HUES6 (cell line): ENCODE data around the gene CD28.

Experiments used
- H3K27ac ChIP-seq: 2 replicates; pipeline ENCODE4 v1.7.0; 2013; ENCODE audit warnings: low read depth, mild to moderate bottlenecking, low read length, inconsistent platforms
- H3K27me3 ChIP-seq: 2 replicates; pipeline ENCODE4 v1.6.1; 2013; ENCODE audit warnings: low read length; ENCODE audit not compliant: control insufficient read depth, insufficient read depth
- H3K36me3 ChIP-seq: 2 replicates; pipeline ENCODE4 v1.6.1; 2013; ENCODE audit warnings: low read length; ENCODE audit not compliant: control insufficient read depth, insufficient read depth
- H3K4me1 ChIP-seq: 2 replicates; pipeline ENCODE4 v1.6.1; 2013; ENCODE audit warnings: low read length; ENCODE audit not compliant: control insufficient read depth, insufficient read depth
- H3K4me3 ChIP-seq: 2 replicates; pipeline ENCODE4 v1.5.1; 2013; ENCODE audit warnings: low read depth, low read length
- H3K9ac ChIP-seq: one replicate; pipeline ENCODE4 v1.6.1; 2013; ENCODE audit warnings: mild to moderate bottlenecking, low read length
- H3K9me3 ChIP-seq: 2 replicates; pipeline ENCODE4 v1.6.1; 2013; ENCODE audit warnings: low read depth, low read length; ENCODE audit not compliant: control insufficient read depth, insufficient read depth

Gene CD28

DNA sequence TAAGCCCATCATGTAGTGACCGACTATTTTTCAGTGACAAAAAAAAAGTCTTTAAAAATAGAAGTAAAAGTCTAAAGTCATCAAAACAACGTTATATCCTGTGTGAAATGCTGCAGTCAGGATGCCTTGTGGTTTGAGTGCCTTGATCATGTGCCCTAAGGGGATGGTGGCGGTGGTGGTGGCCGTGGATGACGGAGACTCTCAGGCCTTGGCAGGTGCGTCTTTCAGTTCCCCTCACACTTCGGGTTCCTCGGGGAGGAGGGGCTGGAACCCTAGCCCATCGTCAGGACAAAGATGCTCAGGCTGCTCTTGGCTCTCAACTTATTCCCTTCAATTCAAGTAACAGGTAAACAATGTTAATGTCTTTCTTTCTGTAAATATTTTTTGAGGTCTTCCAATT, at the start of gene CD28:
Gene CD28 (plus strand): TSS at position 237 of the 400 bp plus-strand sequence. CDS start 58 bp downstream, at position 295.
- no peaks in the 10 kb centered on the region for H3K4me1 ChIP-seq
- H3K9ac ChIP-seq, result no peak within 1 kb of the TSS
- H3K36me3 ChIP-seq, result no peaks in the 10 kb centered on the region
- no peak within 1 kb of the TSS for H3K27ac ChIP-seq
- H3K4me3 ChIP-seq, result no peak within 1 kb of the TSS
- H3K27me3 ChIP-seq, result no peaks in the 10 kb centered on the region
- no peaks in the 10 kb centered on the region for H3K9me3 ChIP-seq

DNA sequence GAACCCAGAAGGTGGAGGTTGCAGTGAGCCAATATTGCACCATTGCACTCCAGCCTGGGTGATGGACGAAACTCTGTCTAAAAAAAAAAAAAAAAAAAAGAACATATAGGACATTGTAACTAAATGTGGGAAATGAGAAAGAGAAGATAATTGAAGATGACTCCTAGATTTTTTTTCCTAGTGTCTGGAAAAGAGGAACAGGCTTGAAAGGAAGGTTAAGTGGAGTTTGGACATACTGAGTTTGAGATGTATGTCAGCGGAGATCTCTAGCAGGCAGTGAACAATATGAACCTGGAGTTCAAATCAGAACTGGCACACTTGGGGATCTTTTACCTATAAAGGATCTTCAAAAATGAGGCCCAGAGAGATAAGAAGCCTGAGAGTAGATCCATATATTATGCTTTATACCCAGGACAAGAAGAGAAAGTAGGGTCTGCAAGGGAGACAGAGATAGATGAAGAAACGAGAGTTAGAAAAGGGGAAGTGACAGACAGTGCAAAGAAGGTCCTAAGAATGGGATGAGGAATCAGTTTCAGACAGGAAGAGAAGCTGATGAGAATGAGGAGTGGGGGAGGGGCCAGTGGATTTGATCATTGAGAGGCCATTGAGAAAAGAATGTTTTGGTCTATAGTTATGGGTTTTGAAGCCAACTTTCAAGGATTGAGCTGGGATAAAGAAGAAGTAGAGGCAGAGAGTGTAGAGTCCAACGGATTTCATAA, 46.9 kb upstream of the CD28 start:
- H3K4me3 ChIP-seq, result no peak overlapping the region
- peaks cover 33% of the 10 kb centered on the region for H3K4me1 ChIP-seq
- no peaks in the 10 kb centered on the region for H3K27me3 ChIP-seq
- H3K27ac ChIP-seq, result no peak overlapping the region
- no peaks in the 10 kb centered on the region for H3K36me3 ChIP-seq
- H3K9ac ChIP-seq, result no peak overlapping the region
- no peaks in the 10 kb centered on the region for H3K9me3 ChIP-seq

DNA sequence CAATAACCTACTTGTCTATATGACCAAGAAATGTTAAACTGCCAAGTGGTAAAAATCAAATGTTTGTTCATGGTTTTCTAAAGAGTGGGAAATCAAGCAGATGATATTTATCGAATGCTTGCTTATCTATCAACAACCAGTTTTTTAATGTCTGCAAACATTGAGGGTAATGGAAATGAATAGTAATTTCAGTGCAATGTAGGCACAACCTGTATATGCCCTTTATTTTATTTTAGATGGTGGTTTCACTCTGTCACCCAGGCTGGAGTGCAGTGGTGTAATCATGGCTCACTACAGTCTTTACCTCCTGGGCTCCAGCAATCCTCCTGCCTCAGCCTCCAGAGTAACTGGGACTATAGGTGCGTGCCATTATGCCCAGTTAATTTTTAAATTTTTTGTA, 46.0 kb upstream of the CD28 start:
- H3K27ac ChIP-seq, result no peak overlapping the region
- H3K27me3 ChIP-seq, result no peaks in the 10 kb centered on the region
- H3K36me3 ChIP-seq, result no peaks in the 10 kb centered on the region
- no peaks in the 10 kb centered on the region for H3K9me3 ChIP-seq
- H3K9ac ChIP-seq, result no peak overlapping the region
- peaks cover 32% of the 10 kb centered on the region for H3K4me1 ChIP-seq
- H3K4me3 ChIP-seq, result no peak overlapping the region

DNA sequence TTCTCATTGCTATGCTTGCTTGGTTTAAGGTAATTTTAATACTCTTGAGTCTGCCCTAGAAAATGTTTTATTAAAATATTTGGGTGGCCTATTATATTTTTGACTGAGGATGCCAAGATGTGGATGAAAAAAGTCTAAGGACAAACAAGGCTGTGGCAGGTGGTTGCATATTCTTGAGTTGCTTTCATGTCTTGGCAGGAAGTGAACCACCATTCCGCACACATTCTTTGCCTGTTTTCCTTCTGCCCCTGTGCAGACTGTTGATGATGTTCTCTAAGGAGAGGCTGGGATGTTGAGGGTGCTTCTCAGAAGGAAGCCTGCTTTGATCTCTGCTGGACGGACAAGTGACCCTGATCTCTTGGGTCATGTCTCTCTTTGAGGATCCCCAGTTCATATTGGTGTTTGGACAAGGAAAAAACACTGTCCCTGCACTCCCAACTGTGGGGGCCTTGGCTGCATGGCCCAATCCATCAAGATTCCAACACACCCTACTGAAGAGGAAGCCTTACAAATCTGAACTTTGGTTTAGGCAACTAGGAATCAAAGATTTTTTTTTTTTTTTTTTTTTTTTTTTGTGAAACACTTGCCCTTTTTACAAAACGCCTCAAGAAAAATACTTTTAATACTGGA, 45.0 kb upstream of the CD28 start:
- Histone ChIP-seq H3K9me3 (no peaks in the 10 kb centered on the region), H3K4me3 (no peak overlapping the region), H3K4me1 (peaks cover 32% of the 10 kb centered on the region), H3K27me3 (no peaks in the 10 kb centered on the region), H3K27ac (no peak overlapping the region), H3K36me3 (no peaks in the 10 kb centered on the region), H3K9ac (no peak overlapping the region)

DNA sequence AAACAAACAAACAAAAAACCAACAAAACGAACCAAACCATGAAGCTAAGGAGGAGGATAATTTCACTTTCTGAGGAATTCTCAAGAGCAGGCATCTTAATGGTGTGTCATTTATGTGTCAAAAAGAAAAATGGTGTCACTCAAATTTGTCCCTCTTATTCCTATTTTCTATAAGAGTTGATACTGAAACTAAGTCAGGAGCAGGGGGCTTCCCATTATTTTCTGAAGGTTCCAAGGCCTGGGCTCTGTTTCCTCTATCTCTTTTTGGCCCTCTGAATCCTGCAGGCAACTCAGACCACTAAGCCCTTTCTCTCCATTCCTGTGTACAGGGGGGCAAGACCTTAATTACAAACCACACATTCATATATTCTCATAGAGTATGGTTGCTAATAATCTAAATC, 44.0 kb upstream of the CD28 start:
- Histone ChIP-seq H3K27ac (no peak overlapping the region), H3K9ac (no peak overlapping the region), H3K4me3 (no peak overlapping the region), H3K9me3 (no peaks in the 10 kb centered on the region), H3K36me3 (no peaks in the 10 kb centered on the region), H3K27me3 (no peaks in the 10 kb centered on the region), H3K4me1 (peaks cover 27% of the 10 kb centered on the region)

DNA sequence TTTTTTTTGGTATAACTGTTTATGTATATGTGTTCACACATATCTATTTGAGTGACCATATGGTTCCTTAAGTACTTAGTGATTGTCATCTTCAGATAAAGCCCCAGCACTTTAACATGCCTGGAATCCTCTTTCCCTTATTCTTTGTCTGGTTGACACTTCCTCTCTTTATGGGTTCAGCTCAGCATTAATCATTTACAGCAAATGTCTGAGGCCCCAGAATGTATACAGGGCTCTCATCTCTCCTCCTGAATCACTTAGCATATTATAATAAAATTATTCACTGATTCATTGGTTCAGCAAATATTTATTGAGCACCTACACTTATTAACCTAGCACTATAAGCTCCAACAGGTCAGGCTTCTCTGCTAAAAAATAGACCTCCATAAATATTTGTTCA, 43.5 kb upstream of the CD28 start:
- Histone ChIP-seq H3K27me3 (no peaks in the 10 kb centered on the region), H3K4me3 (no peak overlapping the region), H3K27ac (no peak overlapping the region), H3K4me1 (peaks cover 27% of the 10 kb centered on the region), H3K9me3 (no peaks in the 10 kb centered on the region), H3K9ac (no peak overlapping the region), H3K36me3 (no peaks in the 10 kb centered on the region)

DNA sequence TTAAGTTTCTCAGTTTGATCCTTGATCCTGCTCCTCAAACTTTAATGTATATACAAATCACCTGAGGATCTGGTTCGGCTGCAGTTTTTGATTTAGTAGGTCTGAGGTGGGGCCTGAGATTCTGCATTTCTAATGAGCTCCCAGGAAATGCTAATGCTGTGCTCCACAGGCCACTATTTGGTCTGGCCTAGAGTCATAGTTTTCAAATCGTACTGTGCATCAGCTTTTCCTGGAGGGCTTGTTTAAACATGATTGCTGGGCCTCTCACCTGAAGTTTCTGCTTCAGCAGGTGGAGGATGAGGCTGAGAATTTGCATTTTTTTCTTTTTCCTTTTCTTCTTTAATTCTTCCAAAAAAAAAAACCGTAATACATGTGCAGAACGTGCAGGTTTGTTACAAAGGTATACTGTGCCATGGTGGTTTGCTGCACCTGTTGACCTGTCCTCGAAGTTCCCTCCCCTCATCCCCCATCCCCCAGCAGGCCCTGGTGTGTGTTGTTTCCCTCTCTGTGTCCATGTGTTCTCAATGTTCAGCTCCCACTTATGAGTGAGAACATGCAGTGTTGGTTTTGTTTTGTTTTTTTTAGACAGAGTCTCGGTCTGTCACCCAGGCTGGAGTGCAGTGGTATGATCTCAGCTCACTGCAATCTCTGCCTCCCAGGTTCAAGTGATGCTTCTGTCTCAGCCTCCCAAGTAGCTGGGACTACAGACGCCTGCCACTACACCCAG, 42.2 kb upstream of the CD28 start:
- no peaks in the 10 kb centered on the region for H3K9me3 ChIP-seq

DNA sequence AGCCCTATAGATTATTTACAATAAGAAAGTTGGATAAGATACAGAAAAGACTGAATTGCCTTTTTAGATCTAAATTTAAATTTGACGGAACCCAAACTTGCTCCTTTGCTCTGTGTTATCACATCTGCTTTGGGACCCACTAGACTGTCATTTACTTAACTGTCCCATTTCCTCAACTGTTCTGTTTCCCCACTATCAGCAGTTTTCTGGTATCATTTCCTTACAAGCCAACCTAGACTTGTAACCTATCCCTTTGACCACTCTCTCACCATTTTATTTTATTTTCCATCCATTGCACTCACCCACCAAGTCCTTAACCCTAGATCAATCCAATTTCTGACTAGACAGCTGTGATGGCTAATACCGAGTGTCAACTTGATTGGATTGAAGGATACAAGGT, 38.6 kb upstream of the CD28 start:
- Histone ChIP-seq H3K9me3 (no peaks in the 10 kb centered on the region), H3K27ac (no peak overlapping the region), H3K4me1 (peaks cover 22% of the 10 kb centered on the region), H3K27me3 (no peaks in the 10 kb centered on the region), H3K4me3 (no peak overlapping the region), H3K9ac (no peak overlapping the region), H3K36me3 (no peaks in the 10 kb centered on the region)

More for the DNA sequence above, 42.2 kb upstream of the CD28 start:
- H3K9ac ChIP-seq, result no peak overlapping the region
- no peaks in the 10 kb centered on the region for H3K36me3 ChIP-seq
- no peak overlapping the region for H3K27ac ChIP-seq
- peaks cover 27% of the 10 kb centered on the region for H3K4me1 ChIP-seq
- no peaks in the 10 kb centered on the region for H3K27me3 ChIP-seq
- H3K4me3 ChIP-seq, result no peak overlapping the region

DNA sequence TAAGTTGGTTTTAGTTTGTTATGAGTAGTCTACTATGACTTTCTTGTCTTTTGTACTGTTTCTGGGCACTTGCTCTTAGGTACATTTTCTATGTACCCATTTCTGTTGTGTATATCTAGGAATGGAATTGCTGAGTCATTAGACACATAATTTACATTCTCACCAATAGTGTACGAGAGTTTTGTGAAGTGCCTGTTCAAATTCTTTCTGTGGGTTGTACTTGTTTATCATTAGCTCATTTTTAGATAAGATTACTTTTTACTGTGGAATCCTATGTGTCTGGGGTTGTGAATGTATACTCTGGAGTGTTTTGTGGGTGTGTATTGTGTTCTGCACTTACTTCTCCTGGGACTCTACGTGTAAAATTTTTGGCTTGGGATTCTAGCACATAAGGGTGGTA, 36.6 kb upstream of the CD28 start:
- no peak overlapping the region for H3K4me3 ChIP-seq
- H3K27ac ChIP-seq, result no peak overlapping the region
- no peaks in the 10 kb centered on the region for H3K27me3 ChIP-seq
- peaks cover 3% of the 10 kb centered on the region; the same call in 1 of the 2 replicates for H3K4me1 ChIP-seq
- no peaks in the 10 kb centered on the region for H3K9me3 ChIP-seq
- no peaks in the 10 kb centered on the region for H3K36me3 ChIP-seq
- H3K9ac ChIP-seq, result no peak overlapping the region

DNA sequence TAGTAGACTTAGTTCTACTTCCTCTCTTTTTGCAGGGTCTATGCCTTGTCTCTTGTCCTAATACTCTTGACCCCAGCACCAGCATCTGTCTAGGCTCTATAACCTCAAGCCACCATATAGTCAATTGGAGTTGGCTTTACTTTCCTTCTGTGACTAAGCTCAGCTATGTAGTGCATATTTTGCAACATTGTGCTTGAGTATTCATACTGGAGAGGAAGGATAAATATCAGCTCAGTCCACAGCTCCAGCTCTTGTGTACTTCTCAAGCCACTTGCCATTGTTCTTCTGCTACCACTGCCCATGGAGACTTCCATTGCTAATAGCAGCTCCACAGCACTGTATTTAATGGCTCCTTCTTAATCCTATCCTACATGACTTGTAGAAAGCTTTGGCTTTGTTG, 35.5 kb upstream of the CD28 start:
- Histone ChIP-seq H3K4me3 (no peak overlapping the region), H3K9me3 (no peaks in the 10 kb centered on the region), H3K27ac (no peak overlapping the region), H3K9ac (no peak overlapping the region), H3K27me3 (no peaks in the 10 kb centered on the region), H3K36me3 (no peaks in the 10 kb centered on the region), H3K4me1 (no peaks in the 10 kb centered on the region)

DNA sequence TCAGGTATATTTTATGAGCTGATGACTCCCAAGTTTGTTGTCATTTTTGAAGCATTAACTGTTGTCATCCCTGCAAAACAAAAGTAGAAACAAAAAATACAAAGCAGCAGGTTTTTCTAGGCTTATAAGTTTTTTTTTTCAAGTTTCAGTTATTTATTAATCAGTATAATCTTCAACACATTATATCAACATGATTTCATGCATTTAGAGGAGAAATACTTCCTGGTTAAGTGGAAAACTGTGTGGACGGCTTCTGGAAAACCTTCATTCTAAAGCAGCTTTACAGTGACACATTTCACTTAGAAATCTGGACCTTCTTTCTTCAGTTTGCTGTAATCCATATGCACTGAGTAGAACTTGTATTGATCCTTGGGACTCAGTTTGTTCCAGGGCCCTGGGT, 34.6 kb upstream of the CD28 start:
- H3K27ac ChIP-seq, result no peak overlapping the region
- H3K9me3 ChIP-seq, result no peaks in the 10 kb centered on the region
- no peaks in the 10 kb centered on the region for H3K36me3 ChIP-seq
- no peak overlapping the region for H3K4me3 ChIP-seq
- no peak overlapping the region for H3K9ac ChIP-seq
- H3K4me1 ChIP-seq, result no peaks in the 10 kb centered on the region
- no peaks in the 10 kb centered on the region for H3K27me3 ChIP-seq
